KOPT-K1 (cell line): ENCODE measurements around the gene TEX19.
"Not testable (repeated sequence)": the region's sequence is repeated elsewhere in the genome, so short reads cannot be mapped to it uniquely, and the experiment has no call there.

Experiments
- H3K27ac ChIP-seq: fragments of 200-600 bp; sonication (generic); 2 replicates; pipeline ENCODE4 v1.5.1; 2016; ENCODE audit warnings: antibody characterized with exemption, mild to moderate bottlenecking, low read depth, low read length; ENCODE audit not compliant: poor library complexity, severe bottlenecking
- H3K36me3 ChIP-seq: fragments of 200-600 bp; sonication (generic); 2 replicates; pipeline ENCODE4 v1.5.1; 2017; ENCODE audit warnings: antibody characterized with exemption, mild to moderate bottlenecking, low read length, moderate library complexity; ENCODE audit not compliant: insufficient read depth
- H3K9me3 ChIP-seq: fragments of 200-600 bp; sonication (generic); 2 replicates; pipeline ENCODE4 v1.5.1; 2017; ENCODE audit warnings: antibody characterized with exemption, low read length, mild to moderate bottlenecking; ENCODE audit not compliant: insufficient read depth, poor library complexity, severe bottlenecking

The TEX19 gene

GRCh38 chr17:82342361-82343079 is 16.5 kb upstream of the TEX19 start:
- Histone ChIP-seq H3K9me3 (peaks cover 6% of the 10 kb centered on the region), H3K36me3 (no peaks in the 10 kb centered on the region), H3K27ac (no peak overlapping the region)

GRCh38 chr17:82343560-82343959 is 15.5 kb upstream of the TEX19 start:
- peaks cover 6% of the 10 kb centered on the region for H3K9me3 ChIP-seq
- H3K27ac ChIP-seq = no peak overlapping the region
- H3K36me3 ChIP-seq = no peaks in the 10 kb centered on the region

GRCh38 chr17:82344175-82344907 is 14.7 kb upstream of the TEX19 start:
- Histone ChIP-seq H3K36me3 (no peaks in the 10 kb centered on the region), H3K27ac (no peak overlapping the region)

GRCh38 chr17:82345151-82345976 is 13.7 kb upstream of the TEX19 start:
- Histone ChIP-seq H3K27ac (no peak overlapping the region), H3K36me3 (no peaks in the 10 kb centered on the region), H3K9me3 (peaks cover 6% of the 10 kb centered on the region)

More at GRCh38 chr17:82344175-82344907, 14.7 kb upstream of the TEX19 start:
- peaks cover 6% of the 10 kb centered on the region for H3K9me3 ChIP-seq

- H3K9me3 ChIP-seq = no peaks in the 10 kb centered on the region
- no peak overlapping the region for H3K27ac ChIP-seq
- H3K36me3 ChIP-seq = no peaks in the 10 kb centered on the region
These were observed 12.4 kb upstream of the TEX19 start for GRCh38 chr17:82346342-82347300.

- H3K9me3 ChIP-seq, H3K36me3 ChIP-seq, H3K27ac ChIP-seq: not testable (repeated sequence)
These were observed 11.1 kb upstream of the TEX19 start for GRCh38 chr17:82347994-82348393.

- no peaks in the 10 kb centered on the region for H3K36me3 ChIP-seq
- no peaks in the 10 kb centered on the region for H3K9me3 ChIP-seq
- H3K27ac ChIP-seq = no peak overlapping the region
These were observed 10.6 kb upstream of the TEX19 start for GRCh38 chr17:82348434-82348833.

GRCh38 chr17:82348866-82349265 is 10.2 kb upstream of the TEX19 start:
- Histone ChIP-seq H3K36me3 (no peaks in the 10 kb centered on the region), H3K27ac (no peak overlapping the region), H3K9me3 (no peaks in the 10 kb centered on the region)

GRCh38 chr17:82349287-82349701 is 9.8 kb upstream of the TEX19 start:
- no peaks in the 10 kb centered on the region for H3K9me3 ChIP-seq
- no peaks in the 10 kb centered on the region for H3K36me3 ChIP-seq
- no peak overlapping the region for H3K27ac ChIP-seq

GRCh38 chr17:82350182-82351030 is 8.6 kb upstream of the TEX19 start:
- Histone ChIP-seq H3K27ac (no peak overlapping the region), H3K36me3 (no peaks in the 10 kb centered on the region), H3K9me3 (no peaks in the 10 kb centered on the region)

- no peak overlapping the region for H3K27ac ChIP-seq
- H3K9me3 ChIP-seq = no peaks in the 10 kb centered on the region
- no peaks in the 10 kb centered on the region for H3K36me3 ChIP-seq
These were observed 7.8 kb upstream of the TEX19 start for GRCh38 chr17:82351254-82351712.

GRCh38 chr17:82351713-82352488 is 7.1 kb upstream of the TEX19 start:
- Histone ChIP-seq H3K27ac (no peak overlapping the region), H3K9me3 (no peaks in the 10 kb centered on the region), H3K36me3 (no peaks in the 10 kb centered on the region)

- Histone ChIP-seq H3K36me3 (no peaks in the 10 kb centered on the region), H3K9me3 (no peaks in the 10 kb centered on the region), H3K27ac (no peak overlapping the region)
These were observed 5.6 kb upstream of the TEX19 start for GRCh38 chr17:82353484-82353883.
